ENCODE measurements around the gene TUBA1A.
"Not testable (repeated sequence)": the region's sequence is repeated elsewhere in the genome, so short reads cannot be mapped to it uniquely, and the experiment has no call there.

The TUBA1A gene

GRCh38 chr12:49200919-49201594, 12.2 kb upstream of the TUBA1A start:
- DNase-seq (ENCODE audit: low spot score) = no peak

- DNase-seq (ENCODE audit: low spot score) = no peak
Measured at GRCh38 chr12:49198431-49199155, 9.7 kb upstream of the TUBA1A start.

- DNase-seq (ENCODE audit: low spot score) = no peak
Measured at GRCh38 chr12:49197256-49197655, 8.4 kb upstream of the TUBA1A start.

- DNase-seq (ENCODE audit: low spot score) = no peak
Measured at GRCh38 chr12:49195736-49196135, 6.9 kb upstream of the TUBA1A start.

GRCh38 chr12:49193746-49194145, 4.9 kb upstream of the TUBA1A start:
- DNase-seq (ENCODE audit: low spot score) = not testable (repeated sequence)

- DNase-seq (ENCODE audit: low spot score) = not testable (repeated sequence)
Measured at GRCh38 chr12:49191498-49191897, 2.6 kb upstream of the TUBA1A start.

GRCh38 chr12:49190974-49191373, 2.1 kb upstream of the TUBA1A start:
- no peak for DNase-seq (ENCODE audit: low spot score)

- DNase-seq (ENCODE audit: low spot score) = no peak
Measured at GRCh38 chr12:49189731-49190716, 1.1 kb upstream of the TUBA1A start.

GRCh38 chr12:49188201-49188915, 522 bp downstream of the TUBA1A start:
- DNase-seq (ENCODE audit: low spot score) = peak; percentile 43

- no peak for DNase-seq (ENCODE audit: low spot score)
Measured at GRCh38 chr12:49187184-49187583, 1.7 kb downstream of the TUBA1A start.

- DNase-seq (ENCODE audit: low spot score) = not testable (repeated sequence)
Measured at GRCh38 chr12:49186307-49186706, 2.6 kb downstream of the TUBA1A start.

- not testable (repeated sequence) for DNase-seq (ENCODE audit: low spot score)
Measured at GRCh38 chr12:49184697-49185096, 4.2 kb downstream of the TUBA1A start.

GRCh38 chr12:49183214-49183950, 5.5 kb downstream of the TUBA1A start:
- DNase-seq (ENCODE audit: low spot score) = not testable (repeated sequence)

GRCh38 chr12:49174218-49174617, 14.7 kb downstream of the TUBA1A start:
- no peak for DNase-seq (ENCODE audit: low spot score)

GRCh38 chr12:49170924-49171323, 18.0 kb downstream of the TUBA1A start:
- no peak for DNase-seq (ENCODE audit: low spot score)

GRCh38 chr12:49165114-49165513, 23.8 kb downstream of the TUBA1A start:
- no peak for DNase-seq (ENCODE audit: low spot score)

GRCh38 chr12:49161901-49162300, 27.0 kb downstream of the TUBA1A start:
- DNase-seq (ENCODE audit: low spot score) = not testable (repeated sequence)

- DNase-seq (ENCODE audit: low spot score) = no peak
Measured at GRCh38 chr12:49161092-49161795, 27.6 kb downstream of the TUBA1A start.

GRCh38 chr12:49160399-49160798, 28.5 kb downstream of the TUBA1A start:
- DNase-seq (ENCODE audit: low spot score) = no peak

GRCh38 chr12:49154221-49154620, 34.7 kb downstream of the TUBA1A start:
- DNase-seq (ENCODE audit: low spot score) = no peak

Measured in HuH-7 (cell line).